Adrenal gland (tissue), 5 donors: Measurements from ENCODE around the gene GABBR1.

Source experiments
- POLR2A ChIP-seq, 2 donors: fragments of 450-650 bp; IDR thresholded peaks; one replicate each; pipeline ENCODE4 v1.6.1; 2017; ENCODE audit warnings: antibody characterized with exemption in 2 of 2, mild to moderate bottlenecking in 2 of 2, moderate library complexity in 1 of 2
- TF ChIP-seq, protein P1 (sequence below), 6 experiments: fragments of 450-650 bp in 4 of 6; fragments of 200-600 bp in 2 of 6; sonication (generic) in 1 of 6; IDR thresholded peaks; 1 replicate in 5 of 6; 2 replicates in 1 of 6; pipeline versions ENCODE4 v1.5.1 to v1.8.0; 2016 to 2021; ENCODE audit warnings: antibody characterized with exemption in 6 of 6, mild to moderate bottlenecking in 2 of 6, moderate library complexity in 1 of 6
- donor health status: DM: no; HTN: no; CAD: no.

GRCh38 chr6:29554764-29555163 lies 78.2 kb downstream of the GABBR1 start:
- TF ChIP-seq, protein P1, sequence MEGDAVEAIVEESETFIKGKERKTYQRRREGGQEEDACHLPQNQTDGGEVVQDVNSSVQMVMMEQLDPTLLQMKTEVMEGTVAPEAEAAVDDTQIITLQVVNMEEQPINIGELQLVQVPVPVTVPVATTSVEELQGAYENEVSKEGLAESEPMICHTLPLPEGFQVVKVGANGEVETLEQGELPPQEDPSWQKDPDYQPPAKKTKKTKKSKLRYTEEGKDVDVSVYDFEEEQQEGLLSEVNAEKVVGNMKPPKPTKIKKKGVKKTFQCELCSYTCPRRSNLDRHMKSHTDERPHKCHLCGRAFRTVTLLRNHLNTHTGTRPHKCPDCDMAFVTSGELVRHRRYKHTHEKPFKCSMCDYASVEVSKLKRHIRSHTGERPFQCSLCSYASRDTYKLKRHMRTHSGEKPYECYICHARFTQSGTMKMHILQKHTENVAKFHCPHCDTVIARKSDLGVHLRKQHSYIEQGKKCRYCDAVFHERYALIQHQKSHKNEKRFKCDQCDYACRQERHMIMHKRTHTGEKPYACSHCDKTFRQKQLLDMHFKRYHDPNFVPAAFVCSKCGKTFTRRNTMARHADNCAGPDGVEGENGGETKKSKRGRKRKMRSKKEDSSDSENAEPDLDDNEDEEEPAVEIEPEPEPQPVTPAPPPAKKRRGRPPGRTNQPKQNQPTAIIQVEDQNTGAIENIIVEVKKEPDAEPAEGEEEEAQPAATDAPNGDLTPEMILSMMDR (IDR thresholded peaks at IDR 0.05) = no peak
- TF ChIP-seq POLR2A (IDR thresholded peaks at IDR 0.05) = no peak
